ENCODE measurements around the gene MUC6. TPM values are rescaled to one million over a fixed set of nuclear protein-coding genes. Genes with fewer than 3 reads are reported as not detected.

Gene MUC6
- total and polyA plus RNA-seq, 2 donors (not counting 3 experiments of a cell fraction or from before 2014, with no cell fraction given), result not detected

DNA sequence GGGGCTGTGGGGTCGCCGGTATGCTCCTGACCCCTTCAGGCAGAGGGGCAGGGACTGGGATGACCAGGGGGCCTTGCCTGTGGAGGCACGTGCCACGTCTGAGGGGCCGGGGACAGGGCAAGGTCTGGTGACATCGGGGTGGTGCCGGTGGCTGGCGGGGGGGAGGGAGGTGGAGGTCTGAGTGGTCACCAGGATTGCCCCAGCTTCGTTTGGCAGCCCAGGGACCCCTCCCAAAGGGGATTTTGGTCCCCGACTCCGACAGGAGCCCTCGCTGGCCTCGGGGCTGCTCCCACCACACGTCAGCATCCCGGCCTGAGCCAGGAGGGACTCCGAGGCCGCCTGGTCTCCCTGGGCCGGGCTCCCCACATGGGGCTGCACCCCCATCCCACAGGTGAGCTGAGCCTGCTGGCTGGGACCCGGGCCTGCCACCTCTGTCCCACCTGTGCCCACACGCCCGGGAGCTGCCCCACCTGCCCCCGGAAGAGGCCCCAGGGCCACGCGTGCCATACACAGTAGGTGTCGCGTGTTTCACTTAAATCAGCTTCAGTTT lies 1.1 kb upstream of the MUC6 start:
- Histone ChIP-seq H3K9me1 (replicated peaks; ENCODE audit: control insufficient read depth, extremely low read depth, insufficient read depth, low read length) (no peaks in the 10 kb centered on the region), H3K4me2 (ENCODE audit: insufficient read depth, low read length) (no peak overlapping the region), H3K9me3 (replicated peaks; ENCODE audit: control insufficient read depth, insufficient read depth, low read length) (no peaks in the 10 kb centered on the region), H3K4me3 (replicated peaks in 1 of 3; ENCODE audit: insufficient read depth in 1 of 3, low read depth in 1 of 3, low read length in 3 of 3) (no peak overlapping the region), H4K20me1 (replicated peaks; ENCODE audit: control insufficient read depth, extremely low read depth, insufficient read depth, low read length) (no peaks in the 10 kb centered on the region), H3K79me2 (ENCODE audit: control insufficient read depth, insufficient read depth, low read length) (no peaks in the 10 kb centered on the region), H3K27ac (ENCODE audit: insufficient read depth, low read depth, low read length) (no peak overlapping the region), H3K4me1 (ENCODE audit: control insufficient read depth, extremely low read depth, insufficient read depth, low read length) (no peaks in the 10 kb centered on the region), H3K36me3 (ENCODE audit: control insufficient read depth in 2 of 2, extremely low read depth in 1 of 2, insufficient read depth in 2 of 2, low read length in 2 of 2) (no peaks in the 10 kb centered on the region), H2AFZ (ENCODE audit: low read depth, low read length) (no peak overlapping the region), H3K27me3 (ENCODE audit: control insufficient read depth in 2 of 2, insufficient read depth in 2 of 2, low read length in 2 of 2) (no peaks in the 10 kb centered on the region), H3K9ac (replicated peaks; ENCODE audit: extremely low read depth, insufficient read depth, low read length) (no peak overlapping the region)
- CTCF ChIA-PET, result no interaction called here
- POLR2A ChIA-PET, result no interaction called here
- TF ChIP-seq MAX (IDR thresholded peaks at IDR 0.05; ENCODE audit: insufficient read depth, insufficient read length) (no peak), POLR2A (IDR thresholded peaks at IDR 0.05; ENCODE audit: low read depth, low read length) (no peak)
- dilution Hi-C loops (cut with MboI; ENCODE audit: extremely low pct_ligation_motif_present, low sequenced_read_pairs) (no loop called here), intact Hi-C loops (cut with micrococcal nuclease) (no loop called here)
- DNase-seq (ENCODE audit: low read depth, low spot score), result no peak
- no peak for FAIRE-seq
- BruUV-seq (replicated peaks), result no TSS peak

DNA sequence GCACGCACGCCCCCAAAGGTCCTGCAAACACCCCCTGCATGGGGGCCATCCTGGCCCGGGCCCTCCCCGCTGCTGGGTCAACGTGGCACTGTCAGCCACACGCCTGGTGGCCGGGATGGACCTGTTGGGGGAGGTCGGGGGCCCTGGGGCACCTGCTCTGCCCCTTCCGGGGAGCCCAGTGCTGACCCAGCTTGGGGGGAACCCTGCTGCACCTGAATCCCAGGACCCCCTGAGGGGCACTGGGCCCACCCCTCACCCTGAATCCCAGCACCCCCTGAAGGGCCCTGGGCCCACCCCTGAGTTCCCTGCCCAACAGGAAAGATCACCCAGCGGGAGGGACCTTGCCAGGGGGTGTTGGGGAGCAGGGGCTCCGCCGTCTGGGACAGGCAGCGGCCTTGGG lies 413 bp upstream of the MUC6 start:
- Histone ChIP-seq H3K4me1 (ENCODE audit: control insufficient read depth, extremely low read depth, insufficient read depth, low read length) (no peaks in the 10 kb centered on the region), H3K9me1 (replicated peaks; ENCODE audit: control insufficient read depth, extremely low read depth, insufficient read depth, low read length) (no peaks in the 10 kb centered on the region), H3K4me2 (ENCODE audit: insufficient read depth, low read length) (no peak overlapping the region), H3K9ac (replicated peaks; ENCODE audit: extremely low read depth, insufficient read depth, low read length) (no peak overlapping the region), H3K4me3 (replicated peaks in 1 of 3; ENCODE audit: insufficient read depth in 1 of 3, low read depth in 1 of 3, low read length in 3 of 3) (no peak overlapping the region), H3K27me3 (ENCODE audit: control insufficient read depth in 2 of 2, insufficient read depth in 2 of 2, low read length in 2 of 2) (no peaks in the 10 kb centered on the region), H3K36me3 (ENCODE audit: control insufficient read depth in 2 of 2, extremely low read depth in 1 of 2, insufficient read depth in 2 of 2, low read length in 2 of 2) (no peaks in the 10 kb centered on the region), H3K79me2 (ENCODE audit: control insufficient read depth, insufficient read depth, low read length) (no peaks in the 10 kb centered on the region), H3K9me3 (replicated peaks; ENCODE audit: control insufficient read depth, insufficient read depth, low read length) (no peaks in the 10 kb centered on the region), H2AFZ (ENCODE audit: low read depth, low read length) (no peak overlapping the region), H3K27ac (ENCODE audit: insufficient read depth, low read depth, low read length) (no peak overlapping the region), H4K20me1 (replicated peaks; ENCODE audit: control insufficient read depth, extremely low read depth, insufficient read depth, low read length) (no peaks in the 10 kb centered on the region)
- CTCF ChIA-PET, result no interaction called here
- intact Hi-C loops (cut with micrococcal nuclease) (no loop called here), dilution Hi-C loops (cut with MboI; ENCODE audit: extremely low pct_ligation_motif_present, low sequenced_read_pairs) (no loop called here)
- no peak for FAIRE-seq
- TF ChIP-seq CTCF (IDR thresholded peaks at IDR 0.05; ENCODE audit: extremely low read depth in 1 of 2, insufficient read depth in 1 of 2, low read depth in 1 of 2, low read length in 2 of 2) (no peak), MAX (IDR thresholded peaks at IDR 0.05; ENCODE audit: insufficient read depth, insufficient read length) (no peak), GATA2 (IDR thresholded peaks at IDR 0.05; ENCODE audit: insufficient read depth, insufficient read length, low read depth, low read length) (no peak), MYC (IDR thresholded peaks at IDR 0.05; ENCODE audit: low read depth, low read length) (no peak), POLR2A (IDR thresholded peaks at IDR 0.05; ENCODE audit: low read depth, low read length) (no peak), JUN (IDR thresholded peaks at IDR 0.05; ENCODE audit: borderline replicate concordance, insufficient read depth, insufficient read length, low read depth) (no peak), EZH2 (IDR thresholded peaks at IDR 0.05; ENCODE audit: borderline replicate concordance, low read depth, low read length, severe bottlenecking) (no peak), FOS (IDR thresholded peaks at IDR 0.05; ENCODE audit: borderline replicate concordance, insufficient read depth, low read length) (no peak), POLR2AphosphoS5 (IDR thresholded peaks at IDR 0.05; ENCODE audit: insufficient read depth, low read depth, low read length) (no peak)
- no peak for DNase-seq (ENCODE audit: low read depth, low spot score)
- POLR2A ChIA-PET, result no interaction called here
- BruUV-seq (replicated peaks), result no TSS peak
